ENCODE data around the gene GPRASP3.

GPRASP3 gene

GRCh38 chrX:102765217-102765616, 44.7 kb downstream of the GPRASP3 start:
- FAIRE-seq = no peak

- FAIRE-seq = no peak
Observed at GRCh38 chrX:102765809-102766208, 45.3 kb downstream of the GPRASP3 start.

GRCh38 chrX:102767287-102767686, 46.7 kb downstream of the GPRASP3 start:
- FAIRE-seq = no peak

GRCh38 chrX:102768987-102769761, 48.6 kb downstream of the GPRASP3 start:
- no peak for FAIRE-seq
